ENCODE results near the gene VPS50. TPM values are rescaled to one million over a fixed set of nuclear protein-coding genes. Genes with fewer than 3 reads are reported as not detected.

The VPS50 gene
- total and polyA plus RNA-seq, 10 of the 15 experiments (the other 5 are each of a cell fraction or from before 2014, with no cell fraction given) = 4.0 to 22.0 (median 16.2) TPM

- no peaks in the 10 kb centered on the region for H3K36me3 ChIP-seq (ENCODE audit: control insufficient read depth in 2 of 2, insufficient read depth in 2 of 2, low read length in 1 of 2)
- CTCF ChIA-PET = no interaction called here
- H2AFZ ChIP-seq (ENCODE audit: control insufficient read depth, low read depth, low read length) = no peak overlapping the region
- ATAC-seq (no peak), FAIRE-seq (no peak), DNase-seq (ENCODE audit: low read depth, low spot score) (no peak)
- no peaks in the 10 kb centered on the region for H3K27me3 ChIP-seq (replicated peaks in 1 of 2; ENCODE audit: control insufficient read depth in 2 of 2, insufficient read depth in 2 of 2, low read length in 1 of 2)
- RAD21 ChIA-PET (ENCODE audit: unreplicated experiment) = no interaction called here
- WGBS (ENCODE audit: insufficient coverage, insufficient replicate concordance, low lambda C conversion rate, missing lambda C conversion rate) = 21% methylated on average over 5 of the region's 5 CpGs
- SMC1A ChIA-PET (ENCODE audit: uncharacterized antibody, unreplicated experiment) = no interaction called here
- no peak overlapping the region for H3K9ac ChIP-seq (ENCODE audit: control insufficient read depth, insufficient read depth, low read length)
- in situ Hi-C loops (cut with MboI) (no loop called here), intact Hi-C loops (cut with micrococcal nuclease; ENCODE audit: unreplicated experiment) (no loop called here)
- H3K79me2 ChIP-seq (ENCODE audit: control insufficient read depth, insufficient read depth, low read length) = no peaks in the 10 kb centered on the region
- POLR2A ChIA-PET = no interaction called here
- TF ChIP-seq ZBTB11 (CRISPR knock-in tag; IDR thresholded peaks at IDR 0.05) (no peak), SUZ12 (IDR thresholded peaks at IDR 0.05; ENCODE audit: unreplicated experiment) (no peak), USF2 (IDR thresholded peaks at IDR 0.05; ENCODE audit: borderline replicate concordance, low read depth, low read length) (no peak), RELA (IDR thresholded peaks at IDR 0.05; ENCODE audit: borderline replicate concordance, partially characterized antibody) (no peak), E2F4 (IDR thresholded peaks at IDR 0.05; ENCODE audit: low read depth, low read length) (no peak), SREBF1 (IDR thresholded peaks at IDR 0.05; ENCODE audit: low read length) (no peak)
- no TSS peak for BruUV-seq (replicated peaks)
- H3K4me3 ChIP-seq = no peak overlapping the region
- no peaks in the 10 kb centered on the region for H3K9me3 ChIP-seq (replicated peaks; ENCODE audit: control insufficient read depth, insufficient read depth, low read length)
- H3K4me2 ChIP-seq (ENCODE audit: control insufficient read depth, insufficient read depth) = no peak overlapping the region
- H3K4me1 ChIP-seq (ENCODE audit: control insufficient read depth, insufficient read depth, low read length) = no peaks in the 10 kb centered on the region
- H4K20me1 ChIP-seq (ENCODE audit: control insufficient read depth, insufficient read depth) = no peaks in the 10 kb centered on the region
- no peak overlapping the region for H3K27ac ChIP-seq (ENCODE audit: control insufficient read depth, insufficient read depth)
Observed at GRCh38 chr7:93407239-93407638, 175.1 kb downstream of the VPS50 start.
